ENCODE data around the gene FASTK.

FASTK gene, protein sequence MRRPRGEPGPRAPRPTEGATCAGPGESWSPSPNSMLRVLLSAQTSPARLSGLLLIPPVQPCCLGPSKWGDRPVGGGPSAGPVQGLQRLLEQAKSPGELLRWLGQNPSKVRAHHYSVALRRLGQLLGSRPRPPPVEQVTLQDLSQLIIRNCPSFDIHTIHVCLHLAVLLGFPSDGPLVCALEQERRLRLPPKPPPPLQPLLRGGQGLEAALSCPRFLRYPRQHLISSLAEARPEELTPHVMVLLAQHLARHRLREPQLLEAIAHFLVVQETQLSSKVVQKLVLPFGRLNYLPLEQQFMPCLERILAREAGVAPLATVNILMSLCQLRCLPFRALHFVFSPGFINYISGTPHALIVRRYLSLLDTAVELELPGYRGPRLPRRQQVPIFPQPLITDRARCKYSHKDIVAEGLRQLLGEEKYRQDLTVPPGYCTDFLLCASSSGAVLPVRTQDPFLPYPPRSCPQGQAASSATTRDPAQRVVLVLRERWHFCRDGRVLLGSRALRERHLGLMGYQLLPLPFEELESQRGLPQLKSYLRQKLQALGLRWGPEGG

DNA sequence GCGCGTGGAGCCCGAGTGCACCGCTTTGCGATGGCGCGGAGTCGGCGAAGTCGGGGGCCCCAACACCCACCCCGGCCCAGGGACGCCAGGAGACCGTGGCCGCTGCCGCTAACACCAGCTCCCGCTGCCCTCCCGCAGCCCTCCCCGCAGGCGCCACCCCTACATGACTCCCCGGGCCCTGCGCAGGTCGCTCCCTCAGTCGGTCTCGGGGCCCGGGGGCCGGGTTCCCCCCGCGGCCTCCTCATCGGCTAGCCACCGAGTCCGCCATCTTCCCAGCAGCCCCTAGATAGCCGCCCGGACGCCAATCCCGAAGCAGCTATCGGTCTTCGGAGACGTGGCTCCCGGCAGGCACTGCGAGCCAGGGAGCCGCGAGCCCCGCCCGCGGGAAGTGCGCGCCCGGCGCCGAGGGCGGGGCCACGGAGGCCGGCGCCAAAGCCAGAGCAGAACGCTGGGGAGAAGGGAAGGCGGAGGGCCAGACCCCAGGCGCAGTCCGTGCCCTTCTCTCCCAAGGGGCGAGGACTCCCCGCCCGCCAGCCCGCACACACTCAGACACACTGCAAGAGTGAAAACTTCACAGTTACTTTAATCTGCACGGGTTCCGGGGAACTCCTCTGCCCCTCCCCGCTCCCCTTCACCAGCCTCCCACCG, at the start of gene FASTK:
Gene FASTK, minus strand, starts transcription at position 288 of the 648 bp plus-strand sequence. Its CDS starts 43 bp downstream, at position 245.
- FAIRE-seq, result peak; percentile 92
- DNase-seq (ENCODE audit: extremely low spot score, insufficient read length, low read depth), result peak; percentile 93

DNA sequence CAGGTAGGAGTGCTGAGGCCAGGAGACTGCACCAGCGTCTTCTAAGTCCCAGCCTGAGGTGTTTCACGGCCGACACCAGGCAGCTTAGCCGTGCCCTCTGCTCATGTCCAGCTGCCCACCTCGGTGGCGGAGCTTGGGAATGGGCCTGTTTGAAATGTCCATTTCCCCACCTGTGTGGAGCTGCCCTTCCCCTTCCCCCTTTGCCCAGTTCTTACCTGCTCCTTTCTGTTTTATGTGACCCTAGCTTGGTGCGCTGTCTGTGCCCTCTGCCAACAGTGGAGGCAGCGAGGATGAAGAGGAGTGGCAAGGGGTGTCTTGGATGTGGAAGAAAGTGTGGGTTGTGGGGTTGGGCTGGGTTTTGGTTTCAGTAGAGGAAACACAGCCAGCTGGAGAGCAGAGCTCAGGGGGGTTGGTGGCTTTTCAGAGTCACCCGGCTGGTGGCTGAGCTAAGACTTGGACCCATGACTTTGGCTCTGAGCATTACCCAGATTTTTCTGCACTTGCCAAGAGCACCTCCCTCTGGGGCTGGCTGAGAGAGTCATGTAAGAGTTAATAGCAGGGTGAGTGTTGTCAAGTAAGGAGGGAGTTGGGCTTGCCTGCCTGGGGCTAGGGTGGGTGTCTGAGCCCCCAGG, 49.5 kb upstream of the FASTK start:
- DNase-seq (ENCODE audit: extremely low spot score, insufficient read length, low read depth) (no peak), FAIRE-seq (no peak)

GRCh38 chr7:151129117-151129959, 48.7 kb upstream of the FASTK start:
- FAIRE-seq (no peak), DNase-seq (ENCODE audit: extremely low spot score, insufficient read length, low read depth) (no peak)

GRCh38 chr7:151128716-151129115, 48.1 kb upstream of the FASTK start:
- DNase-seq (ENCODE audit: extremely low spot score, insufficient read length, low read depth), result no peak
- no peak for FAIRE-seq

- FAIRE-seq (no peak), DNase-seq (ENCODE audit: extremely low spot score, insufficient read length, low read depth) (no peak)
These were observed 47.5 kb upstream of the FASTK start for GRCh38 chr7:151128144-151128543.

GRCh38 chr7:151126491-151127137, 46.0 kb upstream of the FASTK start:
- FAIRE-seq (no peak), DNase-seq (ENCODE audit: extremely low spot score, insufficient read length, low read depth) (no peak)

GRCh38 chr7:151125846-151126481, 45.4 kb upstream of the FASTK start:
- DNase-seq (ENCODE audit: extremely low spot score, insufficient read length, low read depth) (no peak), FAIRE-seq (no peak)

DNA sequence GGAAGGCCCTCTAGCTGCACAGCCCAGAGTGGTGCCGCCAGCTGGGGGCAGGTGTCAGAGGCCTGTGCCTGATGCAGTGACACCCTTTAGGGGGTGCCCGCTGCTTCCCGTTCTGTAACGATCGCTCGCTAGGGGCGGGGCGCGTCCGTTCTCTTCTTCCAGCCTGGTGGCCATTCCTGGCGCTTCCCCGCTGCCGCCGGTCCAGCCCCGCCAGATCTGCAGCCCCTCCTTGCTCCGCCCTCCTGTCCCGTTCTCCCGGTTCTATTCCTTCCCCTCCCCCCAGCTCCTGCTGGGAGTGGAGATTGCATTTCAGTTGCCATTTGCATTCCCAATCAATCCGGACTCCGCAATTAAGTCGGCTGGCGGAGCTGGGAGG, 44.8 kb upstream of the FASTK start:
- DNase-seq (ENCODE audit: extremely low spot score, insufficient read length, low read depth) (no peak), FAIRE-seq (no peak)

- FAIRE-seq, result no peak
- DNase-seq (ENCODE audit: extremely low spot score, insufficient read length, low read depth), result no peak
These were observed 44.3 kb upstream of the FASTK start for GRCh38 chr7:151124899-151125399.

DNA sequence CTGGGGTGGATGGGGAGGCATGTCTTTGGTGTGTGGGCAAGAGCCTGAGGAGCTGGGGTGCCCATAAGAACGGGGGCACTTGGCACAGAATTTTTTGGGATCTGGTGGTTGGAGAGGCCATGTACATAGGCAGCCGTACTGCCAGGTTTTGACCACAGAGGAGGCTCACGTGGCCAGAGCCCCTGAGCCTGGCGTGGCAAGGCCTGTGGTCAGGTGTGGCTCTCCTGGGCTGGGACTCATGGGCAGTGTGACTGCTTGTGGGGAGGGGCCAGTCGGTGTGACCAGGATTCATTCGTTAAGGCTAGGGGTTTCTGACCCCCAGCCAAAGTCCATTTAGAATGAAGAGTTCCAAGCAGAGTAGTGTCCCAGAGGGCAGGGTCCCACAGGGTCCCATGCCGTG, 43.9 kb upstream of the FASTK start:
- no peak for FAIRE-seq
- DNase-seq (ENCODE audit: extremely low spot score, insufficient read length, low read depth), result no peak

DNA sequence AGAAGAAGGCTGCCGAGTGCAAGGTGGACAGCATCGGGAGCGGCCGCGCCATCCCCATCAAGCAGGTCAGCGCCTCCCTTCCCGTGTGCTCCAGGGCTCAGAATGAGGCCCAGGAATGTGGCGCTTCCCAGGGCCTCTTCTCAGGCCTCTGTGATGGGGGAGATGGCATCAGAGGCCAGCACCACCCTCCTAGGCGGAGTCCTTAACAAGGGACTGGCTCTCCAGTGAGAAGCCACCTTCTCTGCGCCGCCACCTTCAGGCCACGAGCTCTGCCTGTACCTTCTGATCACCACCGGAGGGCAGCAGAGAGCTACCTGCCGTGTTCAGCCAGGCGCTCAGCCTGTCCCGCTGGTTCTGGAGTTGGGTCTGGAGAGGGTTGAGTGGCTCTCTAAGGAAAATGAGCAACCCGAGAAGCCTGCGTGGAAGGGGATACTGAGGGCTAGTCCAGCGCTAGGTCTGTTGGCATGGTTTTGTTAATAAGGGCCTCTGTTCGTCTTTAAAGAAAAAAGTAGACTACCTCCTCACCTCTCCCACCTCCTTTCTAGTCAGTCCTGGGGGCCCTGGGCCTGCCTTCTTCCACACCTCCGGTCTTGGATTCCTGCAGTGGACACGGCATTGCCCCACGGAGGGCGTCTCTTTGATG, 43.3 kb upstream of the FASTK start:
- peak; percentile 92 for DNase-seq (ENCODE audit: extremely low spot score, insufficient read length, low read depth)
- peak; percentile 96 for FAIRE-seq

GRCh38 chr7:151123158-151123821, 42.7 kb upstream of the FASTK start:
- FAIRE-seq, result no peak

DNA sequence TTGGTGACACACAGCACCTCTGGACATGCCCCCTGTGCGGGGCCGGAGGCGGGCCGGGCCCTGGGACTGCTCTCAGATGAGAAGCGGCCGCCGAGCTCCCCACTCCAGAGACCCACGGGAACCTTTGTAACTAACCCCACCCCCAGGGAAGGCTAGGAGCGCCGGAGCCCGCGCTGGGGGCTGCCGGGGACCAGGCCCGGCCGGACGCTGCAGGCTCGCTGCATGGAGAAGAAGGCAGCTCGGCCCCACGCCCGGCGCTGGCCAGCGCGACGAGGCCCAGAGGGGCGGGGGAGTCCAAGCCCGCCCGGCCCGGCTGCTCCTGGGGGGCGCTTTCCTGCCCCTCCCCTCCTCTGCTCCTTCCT, 42.2 kb upstream of the FASTK start:
- no peak for DNase-seq (ENCODE audit: extremely low spot score, insufficient read length, low read depth)
- no peak for FAIRE-seq

More at GRCh38 chr7:151123158-151123821, 42.7 kb upstream of the FASTK start:
- no peak for DNase-seq (ENCODE audit: extremely low spot score, insufficient read length, low read depth)

- DNase-seq (ENCODE audit: extremely low spot score, insufficient read length, low read depth) (no peak), FAIRE-seq (no peak)
These were observed 41.7 kb upstream of the FASTK start for GRCh38 chr7:151122276-151122675.

- FAIRE-seq (no peak), DNase-seq (ENCODE audit: extremely low spot score, insufficient read length, low read depth) (no peak)
These were observed 41.0 kb upstream of the FASTK start for GRCh38 chr7:151121380-151122170.

DNA sequence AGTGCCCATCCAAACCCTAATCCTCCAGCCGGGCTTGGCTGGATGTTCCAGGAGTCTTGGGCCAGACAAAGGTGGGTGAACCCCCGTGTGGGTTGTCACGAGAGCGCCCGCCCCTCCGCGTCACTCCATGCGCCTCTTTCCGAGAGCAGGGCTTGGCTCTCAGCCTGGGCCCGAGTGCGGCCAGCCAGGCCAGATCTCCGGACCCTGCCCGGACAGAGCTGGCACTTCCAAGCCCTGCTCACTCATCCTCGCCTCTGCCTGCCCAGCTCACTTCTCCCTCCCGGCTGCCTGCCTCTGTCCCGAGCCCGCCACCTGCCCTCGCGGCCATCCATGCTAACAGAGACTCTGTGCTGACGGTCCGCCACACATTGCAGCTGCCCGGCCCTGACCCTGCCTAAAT, 40.3 kb upstream of the FASTK start:
- DNase-seq (ENCODE audit: extremely low spot score, insufficient read length, low read depth) (no peak), FAIRE-seq (no peak)

- DNase-seq (ENCODE audit: extremely low spot score, insufficient read length, low read depth), result no peak
- no peak for FAIRE-seq
These were observed 39.3 kb upstream of the FASTK start for GRCh38 chr7:151119902-151120301.
